Measurements from ENCODE around the gene PRSS8. TPM values are rescaled to one million over a fixed set of nuclear protein-coding genes. Genes with fewer than 3 reads are reported as not detected.
"Not testable (repeated sequence)": the region's sequence is repeated elsewhere in the genome, so short reads cannot be mapped to it uniquely, and the experiment has no call there.

PRSS8 gene
- total RNA-seq, 1 donor from 2014 or later: 26.0 TPM

DNA sequence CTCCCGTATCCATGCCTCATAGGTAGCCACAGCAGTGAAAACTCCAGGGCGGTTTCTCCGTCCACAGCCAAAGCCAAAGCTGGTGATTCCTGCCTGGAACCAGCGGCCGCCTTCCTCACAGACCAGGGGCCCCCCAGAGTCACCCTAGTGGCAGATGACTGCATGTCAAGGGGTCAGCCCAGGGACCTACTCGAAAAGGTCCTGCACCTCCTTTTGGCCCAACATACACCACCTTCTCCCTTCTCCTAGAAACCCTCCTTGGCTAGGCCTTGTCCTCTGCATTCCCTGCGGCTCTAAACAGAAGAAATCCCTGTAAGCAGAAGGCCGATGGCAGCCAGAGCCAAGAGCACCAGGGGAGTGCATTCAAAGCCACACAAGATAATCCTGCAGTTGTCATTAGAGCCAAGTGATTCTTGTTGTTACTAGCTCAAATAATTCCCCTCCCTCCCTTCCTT lies 8.2 kb upstream of the PRSS8 start:
- no peaks in the 10 kb centered on the region for H3K36me3 ChIP-seq
- H3K27me3 ChIP-seq: no peaks in the 10 kb centered on the region
- TF ChIP-seq, protein P1, sequence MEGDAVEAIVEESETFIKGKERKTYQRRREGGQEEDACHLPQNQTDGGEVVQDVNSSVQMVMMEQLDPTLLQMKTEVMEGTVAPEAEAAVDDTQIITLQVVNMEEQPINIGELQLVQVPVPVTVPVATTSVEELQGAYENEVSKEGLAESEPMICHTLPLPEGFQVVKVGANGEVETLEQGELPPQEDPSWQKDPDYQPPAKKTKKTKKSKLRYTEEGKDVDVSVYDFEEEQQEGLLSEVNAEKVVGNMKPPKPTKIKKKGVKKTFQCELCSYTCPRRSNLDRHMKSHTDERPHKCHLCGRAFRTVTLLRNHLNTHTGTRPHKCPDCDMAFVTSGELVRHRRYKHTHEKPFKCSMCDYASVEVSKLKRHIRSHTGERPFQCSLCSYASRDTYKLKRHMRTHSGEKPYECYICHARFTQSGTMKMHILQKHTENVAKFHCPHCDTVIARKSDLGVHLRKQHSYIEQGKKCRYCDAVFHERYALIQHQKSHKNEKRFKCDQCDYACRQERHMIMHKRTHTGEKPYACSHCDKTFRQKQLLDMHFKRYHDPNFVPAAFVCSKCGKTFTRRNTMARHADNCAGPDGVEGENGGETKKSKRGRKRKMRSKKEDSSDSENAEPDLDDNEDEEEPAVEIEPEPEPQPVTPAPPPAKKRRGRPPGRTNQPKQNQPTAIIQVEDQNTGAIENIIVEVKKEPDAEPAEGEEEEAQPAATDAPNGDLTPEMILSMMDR (IDR thresholded peaks at IDR 0.05): no peak
- no peak for TF ChIP-seq POLR2AphosphoS5 (IDR thresholded peaks at IDR 0.05; ENCODE audit: insufficient read depth in 1 of 2, low read depth in 1 of 2)
- H3K9me3 ChIP-seq: no peaks in the 10 kb centered on the region
- H3K4me3 ChIP-seq: no peak overlapping the region
- peaks cover 36% of the 10 kb centered on the region for H3K4me1 ChIP-seq
- intact Hi-C loops (cut with DNase I): loop anchor here (2.0 to 10.0 kb wide), 4 partner anchors 35 to 156 kb away; partner anchors contain the start of genes HSD3B7, PRSS53 and STX4
- peak in 1 of 2 donors; percentile 83 for DNase-seq (ENCODE audit: extremely low spot score in 2 of 2)
- H3K27ac ChIP-seq: no peak overlapping the region

DNA sequence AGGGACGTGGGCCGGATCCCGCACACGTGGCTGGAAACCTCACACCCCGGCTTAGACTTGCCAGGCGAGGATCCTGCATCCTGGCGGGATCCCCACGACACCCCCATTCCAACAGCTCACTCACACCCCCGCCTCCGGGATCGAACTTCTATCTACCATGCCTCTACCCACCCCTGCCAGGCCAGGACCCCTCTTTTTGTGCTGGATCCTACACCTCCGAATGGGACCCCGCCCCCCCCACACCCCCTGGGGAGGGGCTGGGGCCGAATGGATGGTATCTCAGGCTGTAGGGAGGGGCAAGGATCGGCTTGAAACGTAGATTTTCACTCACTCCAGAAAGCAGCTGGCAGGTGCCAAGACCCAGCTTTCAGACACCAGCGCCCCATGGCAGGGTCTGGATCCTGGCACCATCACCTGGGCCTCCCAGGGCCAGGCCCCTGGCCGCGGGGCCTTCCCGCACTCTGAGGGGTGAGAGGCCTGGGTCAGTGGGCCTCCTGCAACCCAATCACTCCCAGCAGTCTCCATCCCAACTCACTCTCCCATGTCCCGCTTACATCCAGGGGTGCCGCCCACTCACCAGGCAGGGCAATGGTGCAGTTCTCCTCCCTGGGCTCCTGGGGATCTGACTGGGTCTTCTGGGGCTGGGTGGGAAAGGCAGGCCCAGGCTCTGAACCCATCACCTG lies 7.6 kb upstream of the PRSS8 start:
- H3K4me1 ChIP-seq: peaks cover 38% of the 10 kb centered on the region
- H3K27me3 ChIP-seq: no peaks in the 10 kb centered on the region
- TF ChIP-seq POLR2A (IDR thresholded peaks at IDR 0.05): no peak
- DNase-seq (ENCODE audit: extremely low spot score in 2 of 2): peak in 1 of 2 donors; percentile 88
- H3K4me3 ChIP-seq: peak overlapping the region; percentile 51 to 70
- intact Hi-C loops (cut with DNase I): loop anchor here (2.0 to 10.0 kb wide), 4 partner anchors 36 to 156 kb away; partner anchors contain the start of genes HSD3B7, PRSS53 and STX4
- H3K36me3 ChIP-seq: no peaks in the 10 kb centered on the region
- peak overlapping the region; percentile 87 for H3K27ac ChIP-seq
- no peaks in the 10 kb centered on the region for H3K9me3 ChIP-seq

DNA sequence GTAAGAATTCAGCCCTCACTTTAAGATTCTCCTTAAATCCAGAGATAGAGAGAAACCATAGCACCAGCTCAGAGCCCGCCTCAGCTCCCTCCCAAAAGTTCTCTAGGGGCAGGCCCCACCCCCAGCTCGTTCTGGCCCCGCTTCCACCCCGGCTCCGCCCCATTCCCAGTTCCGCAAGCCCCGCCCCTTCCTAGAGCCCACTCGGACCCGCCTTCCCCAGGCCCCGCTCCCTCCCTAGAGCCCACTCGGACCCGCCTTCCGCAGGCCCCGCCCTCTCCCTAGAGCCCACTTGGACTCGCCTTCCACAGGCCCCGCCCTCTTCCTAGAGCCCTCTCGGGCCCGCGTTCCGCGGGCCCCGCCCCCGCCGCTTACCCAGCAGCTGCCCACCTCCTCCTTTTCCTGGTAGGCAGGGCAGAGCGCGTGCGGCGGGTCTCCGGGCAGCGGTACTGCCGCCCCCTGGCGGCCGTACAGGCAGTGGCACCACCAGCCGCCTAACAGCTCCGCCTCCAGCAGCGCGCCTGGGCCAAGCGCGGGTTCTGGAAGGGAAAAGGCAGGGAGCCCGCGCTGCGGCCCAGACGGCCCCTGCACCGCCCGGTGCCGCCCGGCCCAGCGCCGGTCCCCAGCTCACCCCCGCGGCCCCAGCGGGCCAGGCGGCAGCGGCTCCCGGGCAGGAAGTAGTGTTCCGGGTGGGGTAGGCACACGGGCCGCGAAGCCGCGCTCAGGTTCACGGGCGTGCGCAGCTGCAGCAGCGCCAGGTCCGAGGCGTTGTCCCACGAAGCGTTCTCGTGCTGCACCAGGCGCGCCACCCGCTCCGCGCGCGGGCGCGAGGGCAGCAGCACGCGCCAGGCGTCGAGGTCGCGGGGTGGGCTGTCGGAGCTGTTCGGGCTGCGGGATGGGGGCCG lies 6.8 kb upstream of the PRSS8 start:
- H3K4me1 ChIP-seq: peaks cover 39% of the 10 kb centered on the region

DNA sequence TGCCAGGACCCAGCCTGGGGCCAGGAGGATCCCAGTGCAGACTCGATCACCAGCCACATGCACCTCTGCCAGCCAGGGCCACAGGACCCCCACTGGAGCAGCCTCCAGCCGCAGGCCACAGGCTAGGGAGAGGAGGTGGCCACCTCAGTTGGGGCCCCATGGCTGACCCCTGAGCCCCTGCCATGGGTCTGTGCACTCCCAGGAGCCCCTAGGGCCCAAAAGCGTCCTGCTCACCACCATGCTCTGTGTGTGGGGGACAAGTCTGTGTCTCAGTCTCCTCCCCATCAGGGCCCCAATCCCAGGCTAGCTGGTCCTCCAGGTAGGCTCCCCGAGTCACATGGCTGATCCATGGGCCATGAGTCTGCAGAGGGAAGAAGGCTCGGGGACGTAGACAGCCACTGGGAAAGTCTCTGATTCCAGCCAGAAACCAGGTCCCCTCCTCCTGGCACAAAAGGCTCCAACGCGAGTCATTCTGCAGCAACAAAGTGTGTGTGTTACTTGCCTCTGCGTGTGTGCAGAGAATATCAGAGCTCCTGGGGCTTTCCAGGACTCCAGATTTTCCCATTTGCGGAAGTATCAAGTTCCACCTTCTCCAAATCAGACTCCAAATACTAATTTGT lies 6.1 kb upstream of the PRSS8 start:
- no peaks in the 10 kb centered on the region for H3K9me3 ChIP-seq
- H3K4me3 ChIP-seq: peak overlapping the region; percentile 33 to 51
- no peak for TF ChIP-seq POLR2A (IDR thresholded peaks at IDR 0.05)
- TF ChIP-seq, protein P1 (IDR thresholded peaks at IDR 0.05): no peak
- no peak for TF ChIP-seq POLR2AphosphoS5 (IDR thresholded peaks at IDR 0.05; ENCODE audit: insufficient read depth in 1 of 2, low read depth in 1 of 2)
- H3K4me1 ChIP-seq: peaks cover 39% of the 10 kb centered on the region
- no peaks in the 10 kb centered on the region for H3K36me3 ChIP-seq
- intact Hi-C loops (cut with DNase I): loop anchor here (2.0 to 10.0 kb wide), 4 partner anchors 37 to 154 kb away; partner anchors contain the start of genes HSD3B7, PRSS53 and STX4
- peak overlapping the region; percentile 87 for H3K27ac ChIP-seq
- DNase-seq (ENCODE audit: extremely low spot score in 2 of 2): peak in 1 of 2 donors; percentile 92
- no peaks in the 10 kb centered on the region for H3K27me3 ChIP-seq

More for the DNA sequence above, 6.8 kb upstream of the PRSS8 start:
- TF ChIP-seq, protein P1 (IDR thresholded peaks at IDR 0.05): peak; percentile 96 to 97 (median 97)
- TF ChIP-seq POLR2A (IDR thresholded peaks at IDR 0.05) (peak in 1 of 2 donors; percentile 18), POLR2AphosphoS5 (IDR thresholded peaks at IDR 0.05; ENCODE audit: insufficient read depth in 1 of 2, low read depth in 1 of 2) (peak; percentile 68 to 78)
- no peaks in the 10 kb centered on the region for H3K36me3 ChIP-seq
- DNase-seq (ENCODE audit: extremely low spot score in 2 of 2): peak; percentile 99 to 100
- intact Hi-C loops (cut with DNase I): loop anchor here (2.0 to 10.0 kb wide), 4 partner anchors 36 to 155 kb away; partner anchors contain the start of genes HSD3B7, PRSS53 and STX4
- H3K27me3 ChIP-seq: no peaks in the 10 kb centered on the region
- peak overlapping the region; percentile 87 for H3K27ac ChIP-seq
- H3K9me3 ChIP-seq: no peaks in the 10 kb centered on the region
- peak overlapping the region; percentile 51 to 70 for H3K4me3 ChIP-seq

DNA sequence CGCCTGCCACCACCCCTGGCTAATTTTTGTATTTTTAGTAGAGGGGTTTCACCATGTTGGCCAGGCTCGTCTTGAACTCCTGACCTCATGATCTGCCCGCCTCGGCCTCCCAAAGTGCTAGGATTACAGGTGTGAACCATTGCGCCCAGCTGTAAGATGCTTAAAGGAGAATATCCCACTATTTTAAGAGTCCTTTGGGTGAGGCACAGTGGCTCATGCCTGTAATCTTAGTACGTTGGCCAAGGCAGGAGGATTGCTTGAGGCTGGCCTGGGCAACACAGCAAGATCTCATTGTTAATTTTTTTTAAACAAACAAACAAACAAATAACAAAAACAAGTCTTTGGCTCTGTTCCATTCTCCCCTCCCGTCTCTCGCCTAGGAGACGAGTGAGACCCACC lies 5.5 kb upstream of the PRSS8 start:
- not testable (repeated sequence) for H3K4me3 ChIP-seq; H3K27me3 ChIP-seq; DNase-seq (ENCODE audit: extremely low spot score in 2 of 2); H3K36me3 ChIP-seq; H3K9me3 ChIP-seq
- Histone ChIP-seq H3K4me1 (peaks cover 39% of the 10 kb centered on the region), H3K27ac (peak overlapping the region; percentile 87)
- intact Hi-C loops (cut with DNase I): loop anchor here (5.0 to 10.0 kb wide), 3 partner anchors 56 to 154 kb away; partner anchors contain the start of genes HSD3B7, PRSS53 and STX4

Data from vagina (tissue), 2 donors.